ENCODE measurements around the gene CDON. TPM values are rescaled to one million over a fixed set of nuclear protein-coding genes. Genes with fewer than 3 reads are reported as not detected.

The CDON gene
- total and polyA plus RNA-seq, 8 donors: 0.31 to 80.8 (median 21.2) TPM

DNA sequence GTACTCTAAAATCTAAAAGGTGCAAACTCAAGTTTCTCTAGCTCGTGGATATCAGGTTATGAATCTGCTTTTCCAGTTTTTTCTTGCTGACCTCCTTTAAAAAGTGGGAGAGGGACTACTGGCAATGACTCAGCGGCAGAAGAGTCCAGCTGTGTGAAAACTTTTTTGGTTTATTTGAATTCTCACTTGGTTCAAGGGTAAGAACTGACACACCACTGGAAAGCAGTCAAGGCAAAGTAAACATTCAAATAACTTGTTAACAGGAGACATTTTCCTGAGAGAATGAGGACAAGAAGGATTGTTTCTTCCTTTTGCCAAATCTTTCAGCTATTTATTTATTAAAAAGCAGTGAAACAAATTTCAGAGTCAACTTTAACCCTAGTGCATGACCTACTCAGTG lies 36.1 kb downstream of the CDON start:
- Histone ChIP-seq H3K36me3 (no peaks in the 10 kb centered on the region), H3K4me3 (no peak overlapping the region), H3K27me3 (no peaks in the 10 kb centered on the region), H3K4me1 (peaks cover 0 to 26% (median 5%) of the 10 kb centered on the region in 4 donors), H3K27ac (peak overlapping the region in 1 of 5 donors; percentile 29), H3K9me3 (no peaks in the 10 kb centered on the region)
- 34 to 55% (median 46%) methylated on average over 2 of the region's 2 CpGs for WGBS, 5 donors
- DNase-seq: peak in 1 of 2 donors; percentile 42
- intact Hi-C loops (cut with DNase I; ENCODE audit: low total_unique reads): no loop called here
- TF ChIP-seq EP300 (IDR thresholded peaks at IDR 0.05) (no peak), POLR2A (IDR thresholded peaks at IDR 0.05) (no peak), POLR2AphosphoS5 (IDR thresholded peaks at IDR 0.05) (no peak)
- TF ChIP-seq, protein P1, sequence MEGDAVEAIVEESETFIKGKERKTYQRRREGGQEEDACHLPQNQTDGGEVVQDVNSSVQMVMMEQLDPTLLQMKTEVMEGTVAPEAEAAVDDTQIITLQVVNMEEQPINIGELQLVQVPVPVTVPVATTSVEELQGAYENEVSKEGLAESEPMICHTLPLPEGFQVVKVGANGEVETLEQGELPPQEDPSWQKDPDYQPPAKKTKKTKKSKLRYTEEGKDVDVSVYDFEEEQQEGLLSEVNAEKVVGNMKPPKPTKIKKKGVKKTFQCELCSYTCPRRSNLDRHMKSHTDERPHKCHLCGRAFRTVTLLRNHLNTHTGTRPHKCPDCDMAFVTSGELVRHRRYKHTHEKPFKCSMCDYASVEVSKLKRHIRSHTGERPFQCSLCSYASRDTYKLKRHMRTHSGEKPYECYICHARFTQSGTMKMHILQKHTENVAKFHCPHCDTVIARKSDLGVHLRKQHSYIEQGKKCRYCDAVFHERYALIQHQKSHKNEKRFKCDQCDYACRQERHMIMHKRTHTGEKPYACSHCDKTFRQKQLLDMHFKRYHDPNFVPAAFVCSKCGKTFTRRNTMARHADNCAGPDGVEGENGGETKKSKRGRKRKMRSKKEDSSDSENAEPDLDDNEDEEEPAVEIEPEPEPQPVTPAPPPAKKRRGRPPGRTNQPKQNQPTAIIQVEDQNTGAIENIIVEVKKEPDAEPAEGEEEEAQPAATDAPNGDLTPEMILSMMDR (IDR thresholded peaks at IDR 0.05): no peak

DNA sequence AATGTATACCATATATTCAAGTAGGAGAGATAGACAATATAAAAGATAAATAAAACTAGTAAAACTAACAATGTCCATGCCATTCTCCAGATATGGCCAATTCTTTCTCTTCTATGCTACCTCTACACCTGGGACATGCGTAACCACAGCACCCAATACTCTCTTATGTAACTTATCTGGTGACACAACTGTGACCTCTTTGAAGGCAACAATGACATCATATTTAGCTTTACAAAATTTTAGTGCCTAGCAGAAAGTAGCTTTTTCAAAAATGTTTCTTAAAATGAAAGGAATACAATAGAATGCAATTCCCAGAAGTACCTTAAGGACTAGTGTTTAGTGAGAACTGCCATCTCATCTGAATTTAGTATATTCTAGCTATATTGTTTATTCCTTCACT lies 36.8 kb downstream of the CDON start:
- Histone ChIP-seq H3K27me3 (no peaks in the 10 kb centered on the region), H3K36me3 (peaks cover 0 to 5% (median 0%) of the 10 kb centered on the region in 4 donors), H3K9me3 (no peaks in the 10 kb centered on the region), H3K4me1 (peaks cover 0 to 26% (median 5%) of the 10 kb centered on the region in 4 donors), H3K4me3 (no peak overlapping the region), H3K27ac (no peak overlapping the region)
- no peak for DNase-seq
- 46 to 97% (median 57%) methylated on average over 1 of the region's 1 CpG for WGBS, 5 donors
- TF ChIP-seq, protein P1 (IDR thresholded peaks at IDR 0.05): no peak
- TF ChIP-seq EP300 (IDR thresholded peaks at IDR 0.05) (no peak), POLR2A (IDR thresholded peaks at IDR 0.05) (no peak)
- intact Hi-C loops (cut with DNase I; ENCODE audit: low total_unique reads): no loop called here

DNA sequence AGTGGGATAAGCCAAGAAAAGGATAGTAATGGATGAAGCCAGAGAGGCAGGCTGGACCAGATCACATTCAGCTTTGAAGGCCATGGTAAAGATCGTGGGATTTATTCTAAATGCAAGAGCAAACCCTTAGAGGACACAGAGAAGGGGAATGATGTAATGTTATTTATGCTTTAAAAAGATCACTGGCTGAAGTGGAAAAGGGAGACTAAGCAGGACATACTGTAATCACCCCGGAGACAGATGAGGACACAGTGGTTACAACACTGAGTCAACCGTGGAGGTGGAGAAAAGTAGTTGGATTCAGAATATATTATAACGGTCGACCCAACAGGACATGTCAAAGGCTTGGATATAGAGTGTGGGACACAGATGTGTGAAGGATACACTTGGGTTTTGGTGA lies 38.5 kb downstream of the CDON start:
- Histone ChIP-seq H3K36me3 (peaks cover 0 to 16% (median 7%) of the 10 kb centered on the region in 4 donors), H3K27ac (peak overlapping the region in 2 of 5 donors; percentile 35 to 53), H3K4me3 (no peak overlapping the region), H3K27me3 (no peaks in the 10 kb centered on the region), H3K4me1 (peaks cover 0 to 26% (median 5%) of the 10 kb centered on the region in 4 donors), H3K9me3 (no peaks in the 10 kb centered on the region)
- intact Hi-C loops (cut with DNase I; ENCODE audit: low total_unique reads): no loop called here
- TF ChIP-seq, protein P1 (IDR thresholded peaks at IDR 0.05): no peak
- TF ChIP-seq POLR2A (IDR thresholded peaks at IDR 0.05): no peak
- TF ChIP-seq POLR2AphosphoS5 (IDR thresholded peaks at IDR 0.05): no peak
- peak in 1 of 2 donors; percentile 48 for DNase-seq
- 68 to 95% (median 80%) methylated on average over 5 of the region's 5 CpGs for WGBS, 5 donors

DNA sequence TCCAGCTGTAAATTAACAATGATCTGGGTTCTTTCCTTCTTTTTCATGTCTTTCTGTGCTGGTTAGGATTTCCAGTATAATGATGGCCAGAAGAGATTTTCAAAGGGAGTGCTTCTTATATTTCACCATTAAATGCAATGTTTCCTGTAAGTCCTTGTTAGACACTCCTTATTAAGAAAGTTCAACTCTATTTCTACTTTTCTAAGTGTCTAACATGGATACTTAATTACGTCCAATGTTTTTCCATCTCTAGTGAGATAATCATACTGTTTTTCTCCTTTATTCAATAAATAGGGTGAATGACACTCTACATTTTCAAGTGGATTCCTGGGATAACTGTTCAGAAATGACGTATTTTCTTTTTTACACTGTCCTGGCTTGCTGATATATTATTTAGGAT lies 49.8 kb downstream of the CDON start:
- no peak for DNase-seq
- no peaks in the 10 kb centered on the region for H3K4me1 ChIP-seq
- H3K27ac ChIP-seq: no peak overlapping the region
- TF ChIP-seq, protein P1 (IDR thresholded peaks at IDR 0.05): no peak
- TF ChIP-seq POLR2AphosphoS5 (IDR thresholded peaks at IDR 0.05): no peak
- no peak for TF ChIP-seq POLR2A (IDR thresholded peaks at IDR 0.05)
- TF ChIP-seq EP300 (IDR thresholded peaks at IDR 0.05): no peak
- no peaks in the 10 kb centered on the region for H3K9me3 ChIP-seq
- intact Hi-C loops (cut with DNase I; ENCODE audit: low total_unique reads): no loop called here
- WGBS, 5 donors: 90 to 95% (median 93%) methylated on average over 2 of the region's 2 CpGs
- H3K36me3 ChIP-seq: peaks cover 0 to 22% (median 5%) of the 10 kb centered on the region in 4 donors
- no peak overlapping the region for H3K4me3 ChIP-seq
- H3K27me3 ChIP-seq: no peaks in the 10 kb centered on the region
